Mesendoderm (in vitro differentiated cells): ENCODE data around the gene CTNNA3.

Source experiments
- DNase-seq: peaks from one replicate; pipeline ENCODE4 v3.0.0; 2013
- H2AK5ac ChIP-seq: 2 replicates; pipeline ENCODE4 v1.6.1; 2013; ENCODE audit warnings: low read length, inconsistent platforms
- H2BK120ac ChIP-seq: 2 replicates; pipeline ENCODE4 v1.6.1; 2013; ENCODE audit warnings: low read depth, mild to moderate bottlenecking, low read length, moderate library complexity, mixed read lengths
- H2BK15ac ChIP-seq: replicated peaks from 2 replicates; pipeline ENCODE4 v1.6.1; 2013; ENCODE audit warnings: low read depth, mild to moderate bottlenecking, moderate library complexity
- H2BK5ac ChIP-seq: 2 replicates; pipeline ENCODE4 v1.6.1; 2013; ENCODE audit warnings: low read length, inconsistent platforms
- H3K18ac ChIP-seq: 2 replicates; pipeline ENCODE4 v1.6.1; 2013; ENCODE audit warnings: mild to moderate bottlenecking, low read length, mixed read lengths
- H3K23ac ChIP-seq: one replicate; pipeline ENCODE4 v1.6.1; 2013; ENCODE audit warnings: low read length
- H3K27ac ChIP-seq: 2 replicates; pipeline ENCODE4 v1.5.1; 2013; ENCODE audit warnings: low read depth, mild to moderate bottlenecking, inconsistent platforms, low read length, moderate library complexity
- H3K27me3 ChIP-seq: 2 replicates; pipeline ENCODE4 v1.6.1; 2013; ENCODE audit warnings: low read length, control low read depth, mild to moderate bottlenecking, inconsistent platforms; ENCODE audit not compliant: insufficient read depth, poor library complexity
- H3K36me3 ChIP-seq: 2 replicates; pipeline ENCODE4 v1.6.1; 2013; ENCODE audit warnings: low read length, inconsistent platforms; ENCODE audit not compliant: control insufficient read depth, insufficient read depth
- H3K4ac ChIP-seq: one replicate; pipeline ENCODE4 v1.6.1; 2013; ENCODE audit warnings: low read depth, mild to moderate bottlenecking, low read length, moderate library complexity
- H3K4me1 ChIP-seq: 2 replicates; pipeline ENCODE4 v1.6.1; 2013; ENCODE audit warnings: low read depth, low read length, inconsistent platforms; ENCODE audit not compliant: control insufficient read depth
- H3K4me2 ChIP-seq: 2 replicates; pipeline ENCODE4 v1.6.1; 2013; ENCODE audit warnings: low read length
- H3K4me3 ChIP-seq: 2 replicates; pipeline ENCODE4 v1.5.1; 2013; ENCODE audit warnings: mild to moderate bottlenecking, low read length
- H3K56ac ChIP-seq: one replicate; pipeline ENCODE4 v1.6.1; 2013; ENCODE audit warnings: low read length
- H3K79me1 ChIP-seq: 2 replicates; pipeline ENCODE4 v1.6.1; 2013; ENCODE audit warnings: low read length, inconsistent platforms
- H3K79me2 ChIP-seq: 2 replicates; pipeline ENCODE4 v1.6.1; 2013; ENCODE audit warnings: mild to moderate bottlenecking, low read length; ENCODE audit not compliant: control insufficient read depth, insufficient read depth
- H3K9ac ChIP-seq: 2 replicates; pipeline ENCODE4 v1.6.1; 2013; ENCODE audit warnings: low read length, inconsistent platforms
- H4K5ac ChIP-seq: one replicate; pipeline ENCODE4 v1.6.1; 2013; ENCODE audit warnings: low read length
- H4K8ac ChIP-seq: one replicate; pipeline ENCODE4 v1.6.1; 2013; ENCODE audit warnings: low read depth, mild to moderate bottlenecking, control low read depth, low read length, moderate library complexity
- WGBS: extraction: QIAGEN DNeasy Blood & Tissue Kit; methylation state at CpG from one replicate; pipeline ENCODE4 v1.1.7; 2013; ENCODE audit warnings: low lambda C conversion rate, missing lambda C conversion rate; ENCODE audit not compliant: insufficient coverage; ENCODE audit errors: extremely low coverage; 5-methylcytosine and 5-hydroxymethylcytosine counted together

The CTNNA3 gene

GRCh38 chr10:67261300-67261797 is 434.6 kb downstream of the CTNNA3 start:
- Histone ChIP-seq H3K79me2 (no peaks in the 10 kb centered on the region), H3K9ac (no peak overlapping the region), H3K4ac (no peak overlapping the region), H3K4me1 (no peaks in the 10 kb centered on the region), H4K8ac (no peak overlapping the region), H4K5ac (no peak overlapping the region), H2BK5ac (no peak overlapping the region), H2BK120ac (no peak overlapping the region), H3K36me3 (no peaks in the 10 kb centered on the region), H3K27ac (no peak overlapping the region), H3K4me3 (no peak overlapping the region), H3K4me2 (no peak overlapping the region), H3K27me3 (no peaks in the 10 kb centered on the region), H3K56ac (no peak overlapping the region), H3K18ac (no peak overlapping the region), H3K79me1 (no peaks in the 10 kb centered on the region), H3K23ac (no peak overlapping the region), H2BK15ac (no peak overlapping the region), H2AK5ac (no peak overlapping the region)
- DNase-seq = no peak
- WGBS = no CpG with 5 or more reads among the region's 3 CpGs

- Histone ChIP-seq H2AK5ac (no peak overlapping the region), H3K36me3 (no peaks in the 10 kb centered on the region), H3K23ac (no peak overlapping the region), H3K79me1 (no peaks in the 10 kb centered on the region), H4K5ac (no peak overlapping the region), H3K4me3 (no peak overlapping the region), H3K18ac (no peak overlapping the region), H2BK5ac (no peak overlapping the region), H3K27me3 (no peaks in the 10 kb centered on the region), H3K9ac (no peak overlapping the region), H2BK120ac (no peak overlapping the region), H3K4me2 (no peak overlapping the region), H3K4ac (no peak overlapping the region), H3K4me1 (no peaks in the 10 kb centered on the region), H4K8ac (no peak overlapping the region), H3K56ac (no peak overlapping the region), H2BK15ac (no peak overlapping the region), H3K79me2 (no peaks in the 10 kb centered on the region), H3K27ac (no peak overlapping the region)
- no peak for DNase-seq
- WGBS = no CpG with 5 or more reads among the region's 4 CpGs
Observed at GRCh38 chr10:67259319-67259929, 436.6 kb downstream of the CTNNA3 start.

GRCh38 chr10:67257427-67258144 is 438.4 kb downstream of the CTNNA3 start:
- Histone ChIP-seq H3K27ac (no peak overlapping the region), H3K4ac (no peak overlapping the region), H3K4me3 (no peak overlapping the region), H3K4me1 (no peaks in the 10 kb centered on the region), H3K18ac (no peak overlapping the region), H2BK15ac (no peak overlapping the region), H2BK120ac (no peak overlapping the region), H3K4me2 (no peak overlapping the region), H2AK5ac (no peak overlapping the region), H3K36me3 (no peaks in the 10 kb centered on the region), H3K27me3 (no peaks in the 10 kb centered on the region), H3K9ac (no peak overlapping the region), H4K5ac (no peak overlapping the region), H2BK5ac (no peak overlapping the region), H3K56ac (no peak overlapping the region), H3K23ac (no peak overlapping the region), H3K79me1 (no peaks in the 10 kb centered on the region), H4K8ac (no peak overlapping the region), H3K79me2 (no peaks in the 10 kb centered on the region)
- no peak for DNase-seq
- no CpG with 5 or more reads among the region's 4 CpGs for WGBS

- Histone ChIP-seq H3K18ac (no peak overlapping the region), H3K9ac (no peak overlapping the region), H2BK120ac (no peak overlapping the region), H3K79me2 (no peaks in the 10 kb centered on the region), H3K27me3 (no peaks in the 10 kb centered on the region), H3K79me1 (no peaks in the 10 kb centered on the region), H4K5ac (no peak overlapping the region), H3K4ac (no peak overlapping the region), H3K4me3 (no peak overlapping the region), H3K36me3 (no peaks in the 10 kb centered on the region), H2BK15ac (no peak overlapping the region), H2BK5ac (no peak overlapping the region), H3K23ac (no peak overlapping the region), H4K8ac (no peak overlapping the region), H3K4me2 (no peak overlapping the region), H3K27ac (no peak overlapping the region), H2AK5ac (no peak overlapping the region), H3K56ac (no peak overlapping the region), H3K4me1 (no peaks in the 10 kb centered on the region)
- no CpG with 5 or more reads among the region's 2 CpGs for WGBS
- peak; percentile 27 for DNase-seq
Observed at GRCh38 chr10:67257018-67257417, 439.0 kb downstream of the CTNNA3 start.

GRCh38 chr10:67250686-67251085 is 445.3 kb downstream of the CTNNA3 start:
- H3K79me1 ChIP-seq = no peaks in the 10 kb centered on the region
- no peak overlapping the region for H2BK120ac ChIP-seq
- H3K56ac ChIP-seq = no peak overlapping the region
- no peaks in the 10 kb centered on the region for H3K4me1 ChIP-seq
- H3K9ac ChIP-seq = no peak overlapping the region
- no peak overlapping the region for H3K4ac ChIP-seq
- H2BK5ac ChIP-seq = no peak overlapping the region
- H3K27ac ChIP-seq = no peak overlapping the region
- H3K4me2 ChIP-seq = no peak overlapping the region
- no peak overlapping the region for H4K5ac ChIP-seq
- no peak overlapping the region for H3K23ac ChIP-seq
- H3K27me3 ChIP-seq = no peaks in the 10 kb centered on the region
- no peak overlapping the region for H2AK5ac ChIP-seq
- no peak for DNase-seq
- no peaks in the 10 kb centered on the region for H3K79me2 ChIP-seq
- H4K8ac ChIP-seq = no peak overlapping the region
- WGBS = no CpG with 5 or more reads among the region's 1 CpG
- no peak overlapping the region for H3K4me3 ChIP-seq
- H2BK15ac ChIP-seq = no peak overlapping the region
- no peak overlapping the region for H3K18ac ChIP-seq
- H3K36me3 ChIP-seq = no peaks in the 10 kb centered on the region
